ENCODE data around the gene AGGF1. TPM values are rescaled to one million over a fixed set of nuclear protein-coding genes. Genes with fewer than 3 reads are reported as not detected.
"Not testable (repeated sequence)": the region's sequence is repeated elsewhere in the genome, so short reads cannot be mapped to it uniquely, and the experiment has no call there.

AGGF1 gene
- total RNA-seq, result 29.1 and 32.9 TPM in 2 replicates

GRCh38 chr5:77030097-77031071 lies at the start of gene AGGF1:
Gene AGGF1 (plus strand): TSS chr5:77030404. CDS start chr5:77030767, 363 bp downstream.
- intact Hi-C loops (cut with micrococcal nuclease), result loop anchor here (1.0 to 2.0 kb wide), 3 partner anchors 47 to 746 kb away; partner anchors contain the start of genes TBCA and WDR41
- H3K27me3 Mint-ChIP-seq, result peaks cover 8% of the 10 kb centered on the region
- H3K27ac Mint-ChIP-seq, result peak within 1 kb of the TSS; percentile 95
- H3K4me3 Mint-ChIP-seq, result peak within 1 kb of the TSS; percentile 99
- DNase-seq, result peak; percentile 97
- H3K36me3 Mint-ChIP-seq (ENCODE audit: low read depth), result peaks cover 34% of the 10 kb centered on the region
- H3K4me1 Mint-ChIP-seq, result peaks cover 23% of the 10 kb centered on the region
- H3K9me3 Mint-ChIP-seq, result peaks cover 25% of the 10 kb centered on the region

- peaks cover 12% of the 10 kb centered on the region for H3K27me3 Mint-ChIP-seq
- H3K9me3 Mint-ChIP-seq, result no peaks in the 10 kb centered on the region
- DNase-seq, result no peak
- H3K36me3 Mint-ChIP-seq (ENCODE audit: low read depth), result no peaks in the 10 kb centered on the region
- no peak overlapping the region for H3K4me3 Mint-ChIP-seq
- H3K27ac Mint-ChIP-seq, result no peak overlapping the region
- intact Hi-C loops (cut with micrococcal nuclease), result no loop called here
- H3K4me1 Mint-ChIP-seq, result peaks cover 2% of the 10 kb centered on the region
These were observed 49.6 kb upstream of the AGGF1 start for GRCh38 chr5:76980518-76981144.

GRCh38 chr5:76982450-76982849 lies 47.8 kb upstream of the AGGF1 start:
- Mint-ChIP-seq H3K27me3 (peaks cover 8% of the 10 kb centered on the region), H3K9me3 (no peaks in the 10 kb centered on the region), H3K36me3 (ENCODE audit: low read depth) (no peaks in the 10 kb centered on the region), H3K4me3 (no peak overlapping the region), H3K27ac (no peak overlapping the region), H3K4me1 (peaks cover 2% of the 10 kb centered on the region)
- intact Hi-C loops (cut with micrococcal nuclease), result no loop called here
- DNase-seq, result no peak

GRCh38 chr5:76983468-76983867 lies 46.7 kb upstream of the AGGF1 start:
- H3K27ac Mint-ChIP-seq, result no peak overlapping the region
- H3K4me1 Mint-ChIP-seq, result peaks cover 2% of the 10 kb centered on the region
- no peak for DNase-seq
- H3K27me3 Mint-ChIP-seq, result peaks cover 8% of the 10 kb centered on the region
- no peaks in the 10 kb centered on the region for H3K36me3 Mint-ChIP-seq (ENCODE audit: low read depth)
- no peaks in the 10 kb centered on the region for H3K9me3 Mint-ChIP-seq
- intact Hi-C loops (cut with micrococcal nuclease), result no loop called here
- H3K4me3 Mint-ChIP-seq, result no peak overlapping the region

GRCh38 chr5:76986825-76987526 lies 43.2 kb upstream of the AGGF1 start:
- no peak for DNase-seq
- H3K4me1 Mint-ChIP-seq, result no peaks in the 10 kb centered on the region
- no peak overlapping the region for H3K4me3 Mint-ChIP-seq
- H3K27me3 Mint-ChIP-seq, result peaks cover 3% of the 10 kb centered on the region
- intact Hi-C loops (cut with micrococcal nuclease), result no loop called here
- no peak overlapping the region for H3K27ac Mint-ChIP-seq
- no peaks in the 10 kb centered on the region for H3K9me3 Mint-ChIP-seq
- H3K36me3 Mint-ChIP-seq (ENCODE audit: low read depth), result no peaks in the 10 kb centered on the region

- peaks cover 6% of the 10 kb centered on the region for H3K27me3 Mint-ChIP-seq
- H3K4me1 Mint-ChIP-seq, result no peaks in the 10 kb centered on the region
- H3K4me3 Mint-ChIP-seq, result no peak overlapping the region
- H3K9me3 Mint-ChIP-seq, result no peaks in the 10 kb centered on the region
- DNase-seq, result no peak
- H3K27ac Mint-ChIP-seq, result no peak overlapping the region
- intact Hi-C loops (cut with micrococcal nuclease), result no loop called here
- no peaks in the 10 kb centered on the region for H3K36me3 Mint-ChIP-seq (ENCODE audit: low read depth)
These were observed 39.2 kb upstream of the AGGF1 start for GRCh38 chr5:76990899-76991459.

GRCh38 chr5:76993436-76993835 lies 36.8 kb upstream of the AGGF1 start:
- H3K27me3 Mint-ChIP-seq; H3K27ac Mint-ChIP-seq; DNase-seq; H3K9me3 Mint-ChIP-seq; H3K4me3 Mint-ChIP-seq; H3K36me3 Mint-ChIP-seq (ENCODE audit: low read depth); H3K4me1 Mint-ChIP-seq; intact Hi-C loops (cut with micrococcal nuclease): not testable (repeated sequence)

- no peak overlapping the region for H3K27ac Mint-ChIP-seq
- intact Hi-C loops (cut with micrococcal nuclease), result no loop called here
- no peak for DNase-seq
- peaks cover 10% of the 10 kb centered on the region for H3K27me3 Mint-ChIP-seq
- no peak overlapping the region for H3K4me3 Mint-ChIP-seq
- no peaks in the 10 kb centered on the region for H3K36me3 Mint-ChIP-seq (ENCODE audit: low read depth)
- H3K4me1 Mint-ChIP-seq, result no peaks in the 10 kb centered on the region
- H3K9me3 Mint-ChIP-seq, result no peaks in the 10 kb centered on the region
These were observed 35.9 kb upstream of the AGGF1 start for GRCh38 chr5:76994337-76994736.

- intact Hi-C loops (cut with micrococcal nuclease), result not testable (repeated sequence)
These were observed 32.0 kb upstream of the AGGF1 start for GRCh38 chr5:76998251-76998650.

GRCh38 chr5:76999451-76999850 lies 30.8 kb upstream of the AGGF1 start:
- intact Hi-C loops (cut with micrococcal nuclease), result no loop called here
- Mint-ChIP-seq H3K36me3 (ENCODE audit: low read depth) (no peaks in the 10 kb centered on the region), H3K27ac (no peak overlapping the region), H3K4me3 (no peak overlapping the region), H3K9me3 (no peaks in the 10 kb centered on the region), H3K4me1 (no peaks in the 10 kb centered on the region), H3K27me3 (peaks cover 21% of the 10 kb centered on the region)
- DNase-seq, result no peak

More at GRCh38 chr5:76998251-76998650, 32.0 kb upstream of the AGGF1 start:
- H3K4me3 Mint-ChIP-seq; DNase-seq; H3K9me3 Mint-ChIP-seq; H3K4me1 Mint-ChIP-seq; H3K27ac Mint-ChIP-seq; H3K36me3 Mint-ChIP-seq (ENCODE audit: low read depth): not testable (repeated sequence)
- H3K27me3 Mint-ChIP-seq, result peaks cover 16% of the 10 kb centered on the region

- DNase-seq, result no peak
- Mint-ChIP-seq H3K27me3 (peaks cover 43% of the 10 kb centered on the region), H3K9me3 (no peaks in the 10 kb centered on the region), H3K4me3 (no peak overlapping the region), H3K4me1 (no peaks in the 10 kb centered on the region), H3K36me3 (ENCODE audit: low read depth) (no peaks in the 10 kb centered on the region), H3K27ac (no peak overlapping the region)
- intact Hi-C loops (cut with micrococcal nuclease), result no loop called here
These were observed 27.0 kb upstream of the AGGF1 start for GRCh38 chr5:77003246-77003645.

GRCh38 chr5:77006124-77006523 lies 24.1 kb upstream of the AGGF1 start:
- Mint-ChIP-seq H3K27ac (no peak overlapping the region), H3K4me1 (no peaks in the 10 kb centered on the region), H3K9me3 (no peaks in the 10 kb centered on the region), H3K27me3 (peaks cover 38% of the 10 kb centered on the region), H3K36me3 (ENCODE audit: low read depth) (no peaks in the 10 kb centered on the region), H3K4me3 (no peak overlapping the region)
- DNase-seq, result no peak
- intact Hi-C loops (cut with micrococcal nuclease), result no loop called here

- Mint-ChIP-seq H3K27me3 (peaks cover 30% of the 10 kb centered on the region), H3K36me3 (ENCODE audit: low read depth) (no peaks in the 10 kb centered on the region)
These were observed 21.8 kb upstream of the AGGF1 start for GRCh38 chr5:77008413-77008812.

More at GRCh38 chr5:77008413-77008812, 21.8 kb upstream of the AGGF1 start:
- Mint-ChIP-seq H3K9me3 (no peaks in the 10 kb centered on the region), H3K27ac (no peak overlapping the region), H3K4me3 (no peak overlapping the region), H3K4me1 (peaks cover 13% of the 10 kb centered on the region)
- intact Hi-C loops (cut with micrococcal nuclease), result no loop called here
- no peak for DNase-seq

All from activated CD4-positive, alpha-beta T cell treated with anti-CD3 and anti-CD28 coated beads, Interleukin-2, amount 10 ng/mL, durations not matched to agents 24 days and 14 days (primary cell).